Cardiac atrium fibroblast (primary cell): ENCODE measurements around the gene ZNF668. TPM values are rescaled to one million over a fixed set of nuclear protein-coding genes. Genes with fewer than 3 reads are reported as not detected.

Source experiments
- total RNA-seq: library from RNA; depleted of rRNA; stranded (reverse); fragments of >200 nt; gene quantifications from 2 replicates; pipeline ENCODE4 v1.2.3, GENCODE V29; 2015

Gene ZNF668
- 9.2 and 15.9 TPM in 2 replicates for total RNA-seq

GRCh38 chr16:31073970-31074813, at the start of gene ZNF668, which contains the start of gene ZNF646:
TSS of gene ZNF668 (minus strand) at chr16:31074240. CDS start at chr16:31064459, 9,781 bp downstream.
TSS of gene ZNF646 (plus strand) at chr16:31074422. CDS start at chr16:31076325, 1,903 bp downstream.

GRCh38 chr16:31117384-31118222, 43.6 kb upstream of the ZNF668 start, which contains the start of gene KAT8:
TSS of gene KAT8 (plus strand) at chr16:31117664. CDS start at chr16:31117682, 18 bp downstream.

GRCh38 chr16:31108035-31108793, 34.2 kb upstream of the ZNF668 start, which contains the start of gene BCKDK:
TSS of gene BCKDK (plus strand) at chr16:31108386. CDS start at chr16:31109224, 838 bp downstream.

GRCh38 chr16:31094424-31095120, 20.5 kb upstream of the ZNF668 start, which contains the start of gene VKORC1:
TSS of gene VKORC1 (minus strand) at chr16:31094797. CDS start at chr16:31094729, 68 bp downstream.

GRCh38 chr16:31088459-31089183, 14.6 kb upstream of the ZNF668 start, which contains the start of gene PRSS53:
TSS of gene PRSS53 (minus strand) at chr16:31088943. CDS start at chr16:31088809, 134 bp downstream.

GRCh38 chr16:31032736-31033708, 41.0 kb downstream of the ZNF668 start, which contains the start of gene STX4:
TSS of gene STX4 (plus strand) at chr16:31033558. CDS start at chr16:31033806, 248 bp downstream.

Other genes with a start within 250 kb of the ZNF668 start
- 39.0 and 40.1 TPM in 2 replicates for gene BCL7C, start 180.2 kb downstream of the ZNF668 start, total RNA-seq
- 0.54 and 0.81 TPM in 2 replicates for gene CTF1, start 177.6 kb downstream of the ZNF668 start, total RNA-seq
- 15.2 and 21.5 TPM in 2 replicates for gene FBXL19, start 150.7 kb downstream of the ZNF668 start, total RNA-seq
- gene ORAI3, start 125.2 kb downstream of the ZNF668 start, total RNA-seq, result 23.8 and 44.4 TPM in 2 replicates
- gene SETD1A, start 116.5 kb downstream of the ZNF668 start, total RNA-seq, result 3.1 and 4.5 TPM in 2 replicates
- gene HSD3B7, start 89.0 kb downstream of the ZNF668 start, total RNA-seq, result 6.8 and 11.6 TPM in 2 replicates
- 0.16 and 0.18 TPM in 2 replicates for gene STX1B, start 63.6 kb downstream of the ZNF668 start, total RNA-seq
- 22.9 and 25.9 TPM in 2 replicates for gene STX4, start 40.7 kb downstream of the ZNF668 start, total RNA-seq
- 12.6 and 24.2 TPM in 2 replicates for gene ZNF646, start 182 bp upstream of the ZNF668 start, total RNA-seq
- 2.6 and 6.1 TPM in 2 replicates for gene PRSS53, start 14.7 kb upstream of the ZNF668 start, total RNA-seq
- 264 and 274 TPM in 2 replicates for gene VKORC1, start 20.6 kb upstream of the ZNF668 start, total RNA-seq
- 80.5 and 118 TPM in 2 replicates for gene BCKDK, start 34.1 kb upstream of the ZNF668 start, total RNA-seq
- gene KAT8, start 43.4 kb upstream of the ZNF668 start, total RNA-seq, result 17.3 and 29.5 TPM in 2 replicates
- gene PRSS8, start 61.5 kb upstream of the ZNF668 start, total RNA-seq, result not detected in 2 replicates
- not detected in 2 replicates for gene PRSS36, start 75.8 kb upstream of the ZNF668 start, total RNA-seq
- 34.0 and 54.2 TPM in 2 replicates for gene FUS, start 105.9 kb upstream of the ZNF668 start, total RNA-seq
- 43.1 and 57.0 TPM in 2 replicates for gene PYCARD, start 128.5 kb upstream of the ZNF668 start, total RNA-seq
- 0.54 TPM in 1 of 2 replicates, not detected in the other for gene TRIM72, start 139.9 kb upstream of the ZNF668 start, total RNA-seq
- not detected in 2 replicates for gene PYDC1, start 142.9 kb upstream of the ZNF668 start, total RNA-seq
- not detected in 2 replicates for gene ITGAM, start 185.7 kb upstream of the ZNF668 start, total RNA-seq